Measurements from ENCODE around the gene PHLPP1. TPM values are rescaled to one million over a fixed set of nuclear protein-coding genes. Genes with fewer than 3 reads are reported as not detected.
"Not testable (repeated sequence)": the region's sequence is repeated elsewhere in the genome, so short reads cannot be mapped to it uniquely, and the experiment has no call there.

The PHLPP1 gene
- polyA plus RNA-seq, 3 donors from 2014 or later: 0.14 to 0.50 TPM; not detected in 1

GRCh38 chr18:62739911-62740310 lies 24.6 kb downstream of the PHLPP1 start:
- H3K4me1 Mint-ChIP-seq: peaks cover 17 to 29% of the 10 kb centered on the region in 2 donors
- no peak overlapping the region for H3K4me3 Mint-ChIP-seq
- no peaks in the 10 kb centered on the region for H3K9me3 Mint-ChIP-seq
- no peak overlapping the region for H3K27ac Mint-ChIP-seq
- no peaks in the 10 kb centered on the region for H3K36me3 Mint-ChIP-seq
- no peak for DNase-seq
- peaks cover 0 to 3% (median 0%) of the 10 kb centered on the region in 3 donors for H3K27me3 Mint-ChIP-seq (ENCODE audit: low read depth in 3 of 3)

- H3K27me3 Mint-ChIP-seq (ENCODE audit: low read depth in 3 of 3); H3K27ac Mint-ChIP-seq; H3K36me3 Mint-ChIP-seq; DNase-seq; H3K9me3 Mint-ChIP-seq; H3K4me3 Mint-ChIP-seq: not testable (repeated sequence)
- peaks cover 22 to 36% of the 10 kb centered on the region in 2 donors for H3K4me1 Mint-ChIP-seq
Observed at GRCh38 chr18:62740650-62741049, 25.3 kb downstream of the PHLPP1 start.

- no peaks in the 10 kb centered on the region for H3K9me3 Mint-ChIP-seq
- peaks cover 0 to 3% (median 0%) of the 10 kb centered on the region in 3 donors for H3K27me3 Mint-ChIP-seq (ENCODE audit: low read depth in 3 of 3)
- DNase-seq: no peak
Observed at GRCh38 chr18:62741118-62741566, 25.8 kb downstream of the PHLPP1 start.

GRCh38 chr18:62741584-62741983 lies 26.2 kb downstream of the PHLPP1 start:
- DNase-seq: no peak
- Mint-ChIP-seq H3K4me3 (no peak overlapping the region), H3K4me1 (peaks cover 15 to 30% of the 10 kb centered on the region in 2 donors), H3K27me3 (ENCODE audit: low read depth in 3 of 3) (peaks cover 0 to 3% (median 0%) of the 10 kb centered on the region in 3 donors), H3K27ac (no peak overlapping the region), H3K9me3 (no peaks in the 10 kb centered on the region), H3K36me3 (no peaks in the 10 kb centered on the region)

More at GRCh38 chr18:62741118-62741566, 25.8 kb downstream of the PHLPP1 start:
- no peak overlapping the region for H3K27ac Mint-ChIP-seq
- H3K36me3 Mint-ChIP-seq: no peaks in the 10 kb centered on the region
- no peak overlapping the region for H3K4me3 Mint-ChIP-seq
- peaks cover 19 to 34% of the 10 kb centered on the region in 2 donors for H3K4me1 Mint-ChIP-seq

- H3K4me1 Mint-ChIP-seq: peaks cover 11 to 17% of the 10 kb centered on the region in 2 donors
- peak overlapping the region in 1 of 6 donors; percentile 30 for H3K27ac Mint-ChIP-seq
- no peak overlapping the region for H3K4me3 Mint-ChIP-seq
- no peaks in the 10 kb centered on the region for H3K9me3 Mint-ChIP-seq
- H3K36me3 Mint-ChIP-seq: no peaks in the 10 kb centered on the region
- H3K27me3 Mint-ChIP-seq (ENCODE audit: low read depth in 3 of 3): peaks cover 0 to 2% (median 0%) of the 10 kb centered on the region in 3 donors
- DNase-seq: no peak
Observed at GRCh38 chr18:62744076-62744968, 29.0 kb downstream of the PHLPP1 start.

GRCh38 chr18:62745089-62745751 lies 29.9 kb downstream of the PHLPP1 start:
- no peaks in the 10 kb centered on the region for H3K36me3 Mint-ChIP-seq
- no peak overlapping the region for H3K4me3 Mint-ChIP-seq
- no peak overlapping the region for H3K27ac Mint-ChIP-seq
- peaks cover 0 to 2% (median 0%) of the 10 kb centered on the region in 3 donors for H3K27me3 Mint-ChIP-seq (ENCODE audit: low read depth in 3 of 3)
- no peak for DNase-seq
- H3K4me1 Mint-ChIP-seq: peaks cover 11 to 17% of the 10 kb centered on the region in 2 donors
- H3K9me3 Mint-ChIP-seq: no peaks in the 10 kb centered on the region

GRCh38 chr18:62749389-62749788 lies 34.0 kb downstream of the PHLPP1 start:
- no peak overlapping the region for H3K4me3 Mint-ChIP-seq
- no peak overlapping the region for H3K27ac Mint-ChIP-seq
- H3K4me1 Mint-ChIP-seq: peaks cover 15 to 27% of the 10 kb centered on the region in 2 donors
- no peak for DNase-seq
- H3K27me3 Mint-ChIP-seq (ENCODE audit: low read depth in 3 of 3): peaks cover 0 to 2% (median 2%) of the 10 kb centered on the region in 3 donors
- no peaks in the 10 kb centered on the region for H3K9me3 Mint-ChIP-seq
- no peaks in the 10 kb centered on the region for H3K36me3 Mint-ChIP-seq

GRCh38 chr18:62751341-62751821 lies 36.0 kb downstream of the PHLPP1 start:
- Mint-ChIP-seq H3K27ac (no peak overlapping the region), H3K4me3 (no peak overlapping the region), H3K27me3 (ENCODE audit: low read depth in 3 of 3) (peaks cover 0 to 2% (median 1%) of the 10 kb centered on the region in 3 donors), H3K9me3 (no peaks in the 10 kb centered on the region), H3K4me1 (peaks cover 7 to 12% of the 10 kb centered on the region in 2 donors), H3K36me3 (no peaks in the 10 kb centered on the region)
- no peak for DNase-seq

GRCh38 chr18:62751977-62752376 lies 36.6 kb downstream of the PHLPP1 start:
- DNase-seq: no peak
- H3K27me3 Mint-ChIP-seq (ENCODE audit: low read depth in 3 of 3): peaks cover 0 to 2% (median 1%) of the 10 kb centered on the region in 3 donors
- H3K4me1 Mint-ChIP-seq: peaks cover 7 to 12% of the 10 kb centered on the region in 2 donors
- peaks cover 0 to 4% (median 0%) of the 10 kb centered on the region in 3 donors for H3K36me3 Mint-ChIP-seq
- no peak overlapping the region for H3K4me3 Mint-ChIP-seq
- no peaks in the 10 kb centered on the region for H3K9me3 Mint-ChIP-seq
- no peak overlapping the region for H3K27ac Mint-ChIP-seq

- peaks cover 7 to 12% of the 10 kb centered on the region in 2 donors for H3K4me1 Mint-ChIP-seq
- no peak overlapping the region for H3K4me3 Mint-ChIP-seq
- peaks cover 0 to 4% (median 0%) of the 10 kb centered on the region in 3 donors for H3K36me3 Mint-ChIP-seq
- H3K27ac Mint-ChIP-seq: no peak overlapping the region
- no peaks in the 10 kb centered on the region for H3K9me3 Mint-ChIP-seq
- no peak for DNase-seq
- peaks cover 0 to 2% (median 1%) of the 10 kb centered on the region in 3 donors for H3K27me3 Mint-ChIP-seq (ENCODE audit: low read depth in 3 of 3)
Observed at GRCh38 chr18:62754026-62754425, 38.7 kb downstream of the PHLPP1 start.

GRCh38 chr18:62755454-62755853 lies 40.1 kb downstream of the PHLPP1 start:
- Mint-ChIP-seq H3K27me3 (ENCODE audit: low read depth in 3 of 3) (peaks cover 0 to 2% (median 1%) of the 10 kb centered on the region in 3 donors), H3K4me1 (peaks cover 7 to 12% of the 10 kb centered on the region in 2 donors), H3K9me3 (no peaks in the 10 kb centered on the region), H3K27ac (no peak overlapping the region), H3K4me3 (no peak overlapping the region), H3K36me3 (peaks cover 0 to 4% (median 0%) of the 10 kb centered on the region in 3 donors)
- no peak for DNase-seq

GRCh38 chr18:62755946-62756345 lies 40.6 kb downstream of the PHLPP1 start:
- Mint-ChIP-seq H3K36me3 (peaks cover 0 to 4% (median 0%) of the 10 kb centered on the region in 3 donors), H3K27me3 (ENCODE audit: low read depth in 3 of 3) (peaks cover 0 to 2% (median 1%) of the 10 kb centered on the region in 3 donors), H3K4me1 (peaks cover 7 to 12% of the 10 kb centered on the region in 2 donors), H3K27ac (no peak overlapping the region), H3K9me3 (no peaks in the 10 kb centered on the region), H3K4me3 (no peak overlapping the region)
- DNase-seq: no peak

- no peak overlapping the region for H3K4me3 Mint-ChIP-seq
- H3K27ac Mint-ChIP-seq: no peak overlapping the region
Observed at GRCh38 chr18:62757399-62758010, 42.2 kb downstream of the PHLPP1 start.

More at GRCh38 chr18:62757399-62758010, 42.2 kb downstream of the PHLPP1 start:
- Mint-ChIP-seq H3K4me1 (peaks cover 0 to 2% of the 10 kb centered on the region in 2 donors), H3K36me3 (peaks cover 0 to 4% (median 0%) of the 10 kb centered on the region in 3 donors), H3K9me3 (no peaks in the 10 kb centered on the region), H3K27me3 (ENCODE audit: low read depth in 3 of 3) (peaks cover 0 to 1% (median 0%) of the 10 kb centered on the region in 3 donors)
- DNase-seq: no peak
